ENCODE data around the gene TPD52L1.
"Not testable (repeated sequence)": the region's sequence is repeated elsewhere in the genome, so short reads cannot be mapped to it uniquely, and the experiment has no call there.

The TPD52L1 gene, protein sequence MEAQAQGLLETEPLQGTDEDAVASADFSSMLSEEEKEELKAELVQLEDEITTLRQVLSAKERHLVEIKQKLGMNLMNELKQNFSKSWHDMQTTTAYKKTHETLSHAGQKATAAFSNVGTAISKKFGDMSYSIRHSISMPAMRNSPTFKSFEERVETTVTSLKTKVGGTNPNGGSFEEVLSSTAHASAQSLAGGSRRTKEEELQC

DNA sequence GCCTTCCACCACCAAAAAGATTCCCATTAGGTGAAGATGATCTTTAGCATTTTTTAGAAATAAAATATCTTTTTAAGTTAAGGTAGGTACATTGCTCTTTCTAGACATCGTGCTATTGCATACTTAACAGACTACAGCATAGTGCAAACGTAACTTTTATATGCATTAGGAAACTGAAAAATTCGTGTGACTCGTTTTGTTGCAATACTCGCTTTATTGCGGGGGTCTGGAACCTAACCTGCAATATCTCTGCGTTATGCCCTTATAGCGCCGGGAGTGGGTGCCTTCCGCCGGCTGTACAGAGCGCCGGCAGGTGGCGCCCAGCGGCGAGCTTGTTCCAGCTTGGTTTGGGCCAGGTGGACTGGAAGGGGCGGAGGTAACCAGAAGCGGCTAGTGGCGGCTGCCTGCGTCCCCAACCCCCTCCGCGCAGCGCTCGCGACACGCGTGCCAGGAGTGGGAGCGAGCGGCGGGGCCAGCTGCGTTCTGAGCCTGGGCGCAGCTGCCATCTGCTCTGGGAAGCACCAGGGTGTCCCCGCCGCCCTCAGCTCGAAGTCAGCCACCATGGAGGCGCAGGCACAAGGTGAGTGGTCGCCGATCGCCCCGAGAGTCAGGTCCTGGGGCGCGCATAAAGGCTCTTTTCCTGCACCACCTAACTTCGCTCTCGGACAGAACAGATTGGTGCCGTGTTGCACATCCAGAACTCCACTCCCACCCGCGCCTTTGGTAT lies at the start of gene TPD52L1:
Gene TPD52L1 (plus strand): TSS at position 383 of the 727 bp plus-strand sequence. CDS start 179 bp downstream, at position 562.
- peak; percentile 3 for DNase-seq (ENCODE audit: low spot score)

DNA sequence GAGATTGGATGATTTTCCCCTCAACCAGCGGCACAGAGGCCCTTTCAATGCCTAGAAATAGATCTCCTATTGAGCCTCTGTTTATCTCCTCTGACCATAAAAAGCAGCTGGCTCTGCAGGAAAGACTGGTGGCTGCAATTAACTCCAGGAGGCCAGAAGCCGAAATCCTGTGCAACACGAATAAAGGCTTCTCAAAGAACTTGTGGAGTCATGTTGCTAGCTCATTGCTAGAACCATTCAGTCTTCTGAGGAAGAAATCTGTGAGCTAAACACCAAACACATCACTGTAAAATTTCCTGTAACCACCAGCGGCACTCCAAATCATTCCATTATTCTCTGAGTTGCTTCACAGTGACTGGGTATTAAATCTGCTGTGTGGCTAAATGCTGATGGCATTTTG lies 49.1 kb upstream of the TPD52L1 start:
- no peak for DNase-seq (ENCODE audit: low spot score)

DNA sequence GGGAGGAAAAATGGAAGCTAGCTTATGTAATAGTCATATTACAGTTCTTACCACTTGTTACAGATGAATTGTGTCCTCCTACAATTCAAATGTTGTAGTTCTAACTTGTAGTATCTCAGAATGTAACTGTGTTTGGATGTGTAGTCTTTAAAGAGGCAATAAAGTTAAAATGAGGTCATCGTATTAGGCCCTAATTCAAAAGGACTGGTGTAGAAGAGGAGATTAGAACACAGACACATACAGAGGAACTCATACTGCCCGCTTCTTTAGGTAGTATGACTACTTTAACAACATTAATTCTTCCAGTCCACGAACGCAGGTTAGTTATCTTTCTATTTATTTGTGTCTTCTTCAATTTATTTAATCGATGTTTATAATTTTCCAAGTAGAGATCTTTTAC lies 46.5 kb upstream of the TPD52L1 start:
- DNase-seq (ENCODE audit: low spot score) = no peak

DNA sequence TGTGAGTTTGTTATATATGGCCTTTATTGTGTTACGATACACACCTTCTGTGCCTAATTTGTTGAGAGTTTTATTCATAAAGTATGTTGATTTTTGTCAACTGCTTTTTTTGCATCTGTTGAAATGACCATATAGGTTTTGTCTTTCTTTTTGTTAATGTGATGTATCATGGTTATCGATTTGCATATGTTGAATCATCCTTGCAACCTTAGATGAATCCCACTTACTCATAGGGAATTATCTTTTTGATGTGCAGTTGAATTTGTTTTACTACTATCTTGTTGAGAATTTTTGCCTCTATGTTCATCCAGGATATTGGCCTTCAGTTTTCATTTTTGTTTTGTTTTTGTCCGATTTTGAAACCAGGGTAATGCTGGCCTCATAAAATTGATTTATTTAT lies 45.7 kb upstream of the TPD52L1 start:
- no peak for DNase-seq (ENCODE audit: low spot score)

DNA sequence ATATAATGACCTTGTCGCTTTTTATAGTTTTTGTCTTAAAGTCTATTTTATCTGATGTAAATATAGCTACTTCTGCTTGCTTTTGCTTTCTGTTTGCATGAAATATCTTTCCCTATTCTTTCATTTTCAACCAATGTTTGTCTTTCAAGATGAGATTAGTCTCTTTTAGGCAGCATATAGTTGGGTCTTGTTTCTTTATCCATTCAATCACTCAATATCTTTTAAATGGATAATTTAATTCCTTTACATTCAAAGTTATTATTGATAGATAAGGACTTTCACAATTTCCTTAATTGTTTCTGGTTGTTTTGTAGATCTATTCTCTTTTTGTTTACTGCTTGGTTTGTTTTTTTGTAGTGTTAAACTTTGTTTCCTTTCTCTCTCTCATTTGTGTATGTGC lies 43.5 kb upstream of the TPD52L1 start:
- DNase-seq (ENCODE audit: low spot score) = no peak

DNA sequence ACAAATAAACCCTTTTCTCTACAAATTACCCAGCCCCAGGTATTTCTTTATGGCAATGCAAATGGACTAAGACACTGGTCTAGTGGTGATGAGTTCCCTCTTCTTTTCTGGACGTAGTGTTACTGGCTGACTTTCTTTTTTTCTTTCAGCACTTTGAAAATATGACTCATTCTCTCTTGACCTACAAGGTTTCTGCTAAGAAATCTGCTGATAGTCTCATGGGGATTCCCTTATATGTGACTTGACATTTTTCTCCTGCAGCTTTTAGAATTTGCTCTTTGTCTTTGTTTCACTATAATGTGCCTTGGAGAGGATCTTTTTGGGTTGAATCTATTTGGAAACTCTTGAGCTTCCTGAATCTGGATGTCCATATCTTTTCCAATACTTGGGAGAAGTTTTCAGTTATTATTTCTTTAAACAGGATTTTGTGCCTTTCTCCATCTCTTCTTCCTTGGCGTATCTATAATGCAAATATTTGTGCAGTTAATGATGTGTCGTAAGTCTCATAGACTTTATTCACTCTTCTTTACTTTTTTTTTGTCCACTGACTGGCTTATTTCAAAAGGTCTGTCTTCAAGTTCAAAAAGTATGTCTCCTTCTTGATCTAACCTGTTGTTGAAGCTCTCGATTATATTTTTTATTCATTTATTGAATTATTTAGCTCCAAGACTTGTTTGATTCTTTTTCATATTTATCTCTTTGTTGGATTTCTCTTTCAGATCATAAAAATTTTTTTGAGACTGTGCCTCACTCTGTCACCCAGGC lies 42.2 kb upstream of the TPD52L1 start:
- DNase-seq (ENCODE audit: low spot score) = no peak

DNA sequence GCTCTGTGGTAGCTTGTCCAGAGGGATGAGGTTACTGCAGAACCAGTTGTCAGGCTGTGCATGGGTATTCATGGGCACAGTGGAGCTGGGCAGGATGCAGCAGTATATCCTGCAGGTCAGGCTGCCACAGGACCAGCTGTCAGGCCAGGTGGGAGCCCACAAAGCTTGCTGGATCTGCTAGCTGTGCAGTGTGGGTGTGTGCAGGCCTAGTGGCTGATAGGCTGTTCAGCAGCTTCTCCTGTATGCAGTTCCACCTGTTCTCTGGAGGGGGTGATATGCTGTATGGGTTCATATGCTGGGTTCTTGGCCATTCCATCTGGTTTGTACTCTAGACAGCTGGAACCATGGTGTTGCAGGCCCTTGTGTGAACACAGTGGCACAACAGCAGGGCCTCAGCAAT lies 40.6 kb upstream of the TPD52L1 start:
- no peak for DNase-seq (ENCODE audit: low spot score)

DNA sequence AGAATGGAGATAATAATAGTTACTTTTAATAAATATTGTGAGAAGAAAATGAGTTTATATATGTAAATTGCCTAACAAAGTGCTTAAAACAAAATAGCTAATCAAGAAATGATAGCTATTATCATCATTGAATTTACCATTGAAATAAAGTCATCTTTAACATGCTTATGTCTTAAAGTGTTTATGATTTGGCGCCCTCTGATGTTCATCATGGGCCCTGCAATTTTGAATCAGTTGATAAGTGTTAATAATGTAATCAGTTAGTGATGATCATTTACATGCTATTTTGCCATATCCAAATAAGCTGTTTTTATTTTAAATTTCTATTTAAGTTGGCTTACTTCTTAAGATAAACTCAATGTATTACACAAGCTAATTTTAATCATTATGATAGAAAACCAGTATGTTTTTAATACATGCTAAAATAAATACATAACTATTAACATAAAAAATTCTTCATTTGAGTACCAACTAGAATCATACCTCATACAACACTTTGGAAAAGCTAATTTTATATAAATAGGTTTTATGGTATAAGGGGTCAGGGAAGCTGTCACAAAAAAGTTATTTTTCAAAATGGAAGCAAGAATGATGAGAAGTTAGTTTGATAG lies 39.2 kb upstream of the TPD52L1 start:
- peak; percentile 62 for DNase-seq (ENCODE audit: low spot score)

DNA sequence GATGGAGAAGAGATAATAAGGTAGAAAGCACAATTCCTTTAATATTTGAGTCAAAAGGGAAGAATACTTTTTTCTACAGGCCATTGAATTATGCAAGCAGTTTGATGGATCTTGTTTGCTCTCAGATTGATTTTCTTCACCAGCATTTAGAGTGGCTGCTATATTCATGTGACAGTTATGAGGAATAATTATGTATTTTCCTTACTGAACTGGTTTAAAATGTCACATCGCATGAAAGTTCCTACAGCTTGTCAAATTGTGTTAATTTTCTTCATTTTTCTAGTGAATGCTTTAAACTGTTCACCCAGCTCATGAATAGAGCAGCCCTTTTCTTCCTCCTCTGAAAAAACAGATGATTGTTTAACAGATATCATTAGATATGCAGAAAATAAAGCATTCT lies 37.4 kb upstream of the TPD52L1 start:
- DNase-seq (ENCODE audit: low spot score) = no peak

DNA sequence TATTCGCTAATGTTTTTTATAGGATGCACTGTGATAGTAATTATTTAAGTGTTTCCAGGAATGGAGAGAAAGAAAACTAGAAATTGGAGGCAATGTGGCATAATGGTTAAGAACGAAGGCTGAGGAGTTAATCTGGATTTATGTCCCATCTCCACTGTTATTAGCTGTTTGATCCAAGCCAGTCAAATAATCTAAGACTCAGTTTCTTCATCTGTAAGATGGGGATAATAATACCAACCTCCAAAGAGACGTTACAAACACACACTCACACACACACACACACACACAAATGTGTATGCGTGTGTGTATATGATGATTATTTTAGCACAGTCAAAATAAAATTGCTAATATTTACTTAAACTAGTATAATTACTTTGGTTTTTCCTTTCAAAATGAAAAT lies 36.9 kb upstream of the TPD52L1 start:
- no peak for DNase-seq (ENCODE audit: low spot score)

DNA sequence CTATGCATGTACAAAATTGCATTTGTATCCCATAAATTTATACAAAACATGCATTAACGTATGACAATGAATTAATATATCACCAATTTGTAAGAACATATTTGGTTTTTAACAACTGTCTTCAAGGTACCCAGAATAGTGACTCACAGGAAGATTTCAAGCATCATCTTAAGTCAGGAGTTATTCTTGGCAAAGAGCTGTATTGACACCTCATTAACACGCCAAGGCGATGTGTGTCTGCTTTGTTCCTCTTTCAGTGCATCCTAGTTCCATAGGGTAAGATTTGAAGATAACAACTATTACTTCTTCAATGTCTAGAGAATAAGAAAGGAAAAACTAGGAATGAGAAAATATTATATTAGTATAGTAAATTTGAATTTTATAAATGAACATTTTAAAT lies 35.8 kb upstream of the TPD52L1 start:
- DNase-seq (ENCODE audit: low spot score) = no peak

DNA sequence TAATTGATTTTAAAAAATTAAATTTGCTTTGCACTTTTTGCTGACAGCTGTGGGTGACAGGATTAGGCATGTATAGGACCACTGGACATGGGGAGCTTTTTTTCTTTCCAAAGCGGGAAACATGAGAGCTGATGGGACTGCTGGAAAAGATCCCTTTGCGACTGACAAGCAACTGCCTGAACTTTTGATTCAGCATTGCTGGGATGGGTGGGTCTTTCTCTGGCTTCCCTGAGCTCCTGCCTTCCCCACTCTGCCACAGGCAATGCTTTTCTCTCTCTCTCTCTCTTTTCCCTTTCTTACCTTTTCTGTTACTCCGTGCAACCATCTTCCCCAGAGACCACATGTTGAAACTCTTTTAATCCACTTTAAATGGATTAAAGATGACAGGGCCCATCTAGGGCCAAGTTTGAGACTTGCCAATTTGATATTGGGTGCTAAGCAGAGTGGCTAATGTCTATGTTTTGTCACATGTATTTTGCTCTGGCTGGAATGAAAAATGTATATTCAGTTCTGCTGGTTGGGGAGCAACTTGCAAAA lies 33.5 kb upstream of the TPD52L1 start:
- DNase-seq (ENCODE audit: low spot score) = no peak

DNA sequence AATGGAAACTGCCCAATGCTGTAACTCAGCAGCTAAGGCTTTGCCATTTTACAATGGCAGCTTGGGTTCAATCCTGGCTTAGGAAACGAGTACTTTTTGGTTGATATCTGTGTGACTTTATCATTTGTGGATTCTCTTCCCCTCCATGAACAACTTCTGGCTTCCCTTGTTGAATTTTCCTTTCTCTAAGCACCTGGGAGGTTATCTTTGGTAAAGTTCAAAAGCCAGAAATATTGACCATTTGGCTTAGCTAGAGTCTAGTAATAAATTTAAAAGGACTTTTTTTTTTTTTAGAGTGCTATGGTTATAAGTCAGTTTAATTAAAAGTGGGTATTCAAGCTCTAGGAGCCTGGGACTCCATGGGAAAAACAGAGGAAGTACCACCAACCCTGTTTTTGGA lies 31.7 kb upstream of the TPD52L1 start:
- no peak for DNase-seq (ENCODE audit: low spot score)

DNA sequence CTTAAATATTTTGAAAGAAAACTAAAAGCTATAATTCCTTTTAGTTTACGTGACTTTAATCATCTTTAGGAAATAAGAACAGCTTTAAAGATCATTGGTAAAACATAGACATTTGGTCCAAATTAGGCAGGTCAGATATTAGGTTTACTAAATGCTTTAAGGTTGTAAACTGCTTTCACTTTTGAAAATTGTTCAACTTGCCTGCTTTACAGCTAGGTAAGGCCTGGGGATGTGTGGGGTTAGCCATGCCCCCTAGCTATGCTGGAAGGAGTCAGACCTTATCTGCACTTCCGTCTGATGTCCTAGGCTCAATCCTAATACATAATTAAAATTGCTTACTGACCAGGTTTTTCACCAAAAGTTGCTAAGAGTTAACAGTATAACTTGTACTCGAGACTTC lies 30.5 kb upstream of the TPD52L1 start:
- no peak for DNase-seq (ENCODE audit: low spot score)

DNA sequence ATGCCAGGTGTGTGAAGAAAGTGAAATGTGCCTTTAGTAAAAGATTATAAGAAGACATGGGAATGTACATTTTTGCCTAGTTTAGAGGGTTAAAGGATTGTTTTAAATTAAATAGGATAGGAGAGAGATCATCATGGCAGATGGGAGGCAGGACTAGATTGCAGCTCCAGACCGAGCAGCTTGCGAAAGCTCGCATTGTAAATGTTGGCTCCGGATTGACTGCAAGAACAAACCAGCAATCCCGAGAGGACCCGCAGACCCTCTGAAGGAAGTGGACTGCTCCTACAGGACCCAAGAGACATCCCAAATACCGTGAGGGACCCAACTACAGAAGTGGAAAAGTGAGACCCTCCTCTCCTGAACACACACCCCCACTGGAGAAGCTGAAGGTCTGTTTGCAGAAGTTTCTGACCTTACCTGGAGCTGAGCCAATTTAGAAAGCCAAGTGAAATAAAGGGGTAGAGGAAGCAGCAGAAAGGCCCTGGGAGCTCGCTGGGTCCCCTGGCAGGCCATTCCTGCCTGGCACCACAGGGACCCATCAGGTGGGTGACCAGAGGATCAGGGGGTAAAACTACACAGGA lies 30.0 kb upstream of the TPD52L1 start:
- DNase-seq (ENCODE audit: low spot score) = no peak

DNA sequence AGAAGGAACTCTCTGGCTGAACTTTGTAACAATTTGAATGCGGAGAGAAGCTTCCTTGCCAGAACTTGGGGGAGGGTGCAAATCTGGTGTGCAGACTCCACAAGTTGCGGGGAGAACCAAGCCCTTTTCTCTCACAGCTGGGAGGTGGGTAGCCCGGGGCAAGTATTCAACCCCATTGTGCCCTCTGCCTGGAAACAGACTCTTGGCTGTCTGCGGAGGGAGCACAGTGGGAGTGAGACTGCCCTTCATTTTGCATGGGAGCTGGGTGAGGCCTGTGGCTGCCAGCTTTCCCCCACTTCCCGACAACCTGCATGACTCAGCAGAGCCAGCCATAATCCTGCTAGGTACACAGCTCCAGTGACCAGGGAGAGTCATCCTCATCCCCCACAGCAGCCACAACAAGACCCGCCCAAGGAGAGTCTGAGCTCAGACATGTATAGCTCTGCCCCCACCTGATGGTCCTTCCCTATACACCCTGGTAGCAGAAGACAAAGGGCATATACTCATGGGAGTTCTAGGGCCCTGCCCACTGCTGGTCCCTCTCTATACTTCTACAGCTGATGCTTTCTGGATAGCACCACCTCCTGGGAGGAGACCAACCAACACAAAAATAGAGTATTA lies 29.4 kb upstream of the TPD52L1 start:
- no peak for DNase-seq (ENCODE audit: low spot score)

DNA sequence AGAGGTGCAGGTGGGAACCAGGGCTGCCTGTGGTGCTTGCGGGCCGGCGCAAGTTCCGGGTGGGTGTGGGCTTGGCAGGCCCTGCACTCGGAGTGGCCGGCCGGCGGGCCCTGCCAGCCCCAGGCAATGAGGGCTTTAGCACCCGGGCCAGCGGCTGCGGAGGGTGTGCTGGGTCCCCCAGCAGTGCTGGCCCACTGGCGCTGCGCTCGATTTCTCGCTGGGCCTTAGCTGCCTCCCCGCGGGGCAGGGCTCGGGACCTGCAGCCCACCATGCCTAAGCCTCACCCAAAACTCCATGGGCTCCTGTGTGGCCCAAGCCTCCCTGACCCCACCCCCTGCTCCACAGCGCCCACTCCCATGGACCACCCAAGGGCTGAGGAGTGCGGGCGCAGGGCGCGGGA lies 27.7 kb upstream of the TPD52L1 start:
- not testable (repeated sequence) for DNase-seq (ENCODE audit: low spot score)

DNA sequence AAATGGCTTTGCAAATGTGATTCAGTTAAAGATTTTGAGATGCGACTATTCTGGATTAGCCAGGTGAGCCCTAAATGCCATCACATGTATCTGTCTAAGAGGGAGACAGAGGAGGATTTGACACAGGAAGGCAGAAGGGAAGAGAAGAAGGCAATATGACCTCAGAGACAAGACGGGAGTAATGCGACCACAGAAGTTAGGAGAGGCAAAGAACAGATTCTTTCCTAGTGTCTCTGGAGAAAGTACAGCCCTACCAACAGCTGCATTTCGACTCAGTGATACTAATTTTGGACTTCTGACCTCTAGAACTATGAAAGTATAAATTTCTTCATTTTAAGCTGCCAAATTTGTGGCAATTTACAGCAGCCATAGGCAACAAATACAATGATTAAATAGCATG lies 24.2 kb upstream of the TPD52L1 start:
- DNase-seq (ENCODE audit: low spot score) = no peak

DNA sequence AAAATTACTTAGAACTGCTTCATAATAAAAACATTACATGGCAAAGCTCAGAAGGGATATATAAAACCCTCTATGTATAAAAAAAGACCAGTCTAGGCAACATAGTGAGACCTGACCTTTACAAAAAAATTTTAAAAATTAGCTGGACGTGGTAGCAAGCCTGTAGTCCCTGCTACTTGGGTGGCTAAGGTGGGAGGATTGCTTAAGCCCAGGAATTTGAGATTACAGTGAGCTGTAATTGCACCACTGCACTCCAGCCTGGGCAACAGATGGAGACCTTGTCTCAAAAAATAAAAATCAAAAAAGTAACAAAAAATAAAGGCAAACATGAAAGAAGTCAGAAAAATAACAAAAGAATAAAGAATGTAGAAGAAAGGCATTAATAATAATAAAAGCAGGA lies 21.5 kb upstream of the TPD52L1 start:
- no peak for DNase-seq (ENCODE audit: low spot score)

DNA sequence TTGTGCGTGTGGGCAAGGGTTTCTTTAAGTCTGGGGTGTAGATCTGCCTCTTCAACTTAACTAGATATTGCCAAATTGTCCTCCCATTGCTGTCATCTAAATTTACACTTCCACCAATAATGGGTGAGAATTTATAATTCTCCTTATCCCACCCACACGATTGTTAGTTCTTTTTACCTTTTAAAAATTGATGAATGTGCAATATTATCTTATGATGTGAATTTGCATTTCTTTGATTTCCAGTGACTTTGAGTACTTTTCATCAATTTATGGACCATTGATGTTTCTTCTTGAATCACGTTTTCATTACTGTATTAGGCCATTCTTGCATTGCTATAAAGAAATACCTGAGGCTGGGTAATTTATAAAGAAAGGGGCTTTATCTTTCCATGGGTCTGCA lies 17.2 kb upstream of the TPD52L1 start:
- DNase-seq (ENCODE audit: low spot score) = no peak

DNA sequence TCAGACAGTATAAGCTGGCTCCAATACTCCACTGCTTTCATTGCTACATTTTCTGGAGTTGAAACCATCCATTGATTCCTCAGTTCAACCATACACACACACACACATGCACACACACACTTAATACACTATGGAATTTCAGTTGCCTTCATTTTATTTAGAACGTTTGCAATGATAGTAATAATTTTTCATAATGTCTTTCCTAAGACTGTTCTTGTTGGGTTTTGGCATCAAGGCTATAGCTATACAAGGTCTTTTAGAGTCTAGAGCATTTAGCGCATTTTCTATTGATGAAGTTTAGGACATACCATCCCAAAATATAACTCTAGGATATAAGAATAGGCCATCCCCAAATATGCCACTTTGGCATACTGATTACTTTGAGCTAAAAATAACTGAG lies 15.5 kb upstream of the TPD52L1 start:
- no peak for DNase-seq (ENCODE audit: low spot score)

DNA sequence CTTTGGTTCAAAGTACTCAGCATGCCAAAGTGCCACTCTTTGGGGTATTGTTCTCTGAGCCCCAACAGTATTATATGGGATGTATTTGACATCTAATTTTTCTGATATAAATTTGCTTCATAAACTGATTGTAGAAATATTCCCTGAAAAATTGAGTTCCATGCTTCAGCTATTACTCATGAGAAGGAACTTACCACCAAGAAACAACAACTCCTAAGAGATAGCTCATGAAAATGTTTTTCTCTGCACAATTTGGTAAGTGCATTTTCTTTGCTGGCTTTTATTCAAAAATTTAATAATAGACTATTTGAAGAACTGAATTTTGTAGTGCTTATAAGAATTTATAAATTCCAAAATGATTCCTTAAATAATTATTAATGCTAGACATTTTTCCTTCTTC lies 12.8 kb upstream of the TPD52L1 start:
- no peak for DNase-seq (ENCODE audit: low spot score)
